ENCODE results near the gene ARSK.

DNA sequence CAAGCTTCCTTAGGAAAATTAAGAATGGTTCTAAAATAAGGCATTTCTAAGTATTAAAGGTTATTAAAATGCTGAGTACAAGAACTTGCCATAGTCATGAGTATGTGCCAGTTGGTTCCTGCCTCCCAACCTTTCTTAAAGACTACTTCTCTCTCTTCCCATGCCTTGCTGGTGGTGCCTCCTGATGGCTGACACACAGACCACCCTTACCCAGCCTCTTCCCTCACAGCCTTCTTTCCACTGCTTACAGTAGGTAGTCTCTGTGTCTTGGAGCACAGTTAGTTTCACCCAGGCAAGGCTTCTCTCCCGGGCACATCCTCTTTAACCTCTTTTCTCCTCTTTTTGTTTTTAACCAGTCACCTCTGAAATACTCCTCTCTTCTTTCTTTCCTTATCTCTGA, 44.4 kb downstream of the ARSK start:
- TF ChIP-seq, protein P1, sequence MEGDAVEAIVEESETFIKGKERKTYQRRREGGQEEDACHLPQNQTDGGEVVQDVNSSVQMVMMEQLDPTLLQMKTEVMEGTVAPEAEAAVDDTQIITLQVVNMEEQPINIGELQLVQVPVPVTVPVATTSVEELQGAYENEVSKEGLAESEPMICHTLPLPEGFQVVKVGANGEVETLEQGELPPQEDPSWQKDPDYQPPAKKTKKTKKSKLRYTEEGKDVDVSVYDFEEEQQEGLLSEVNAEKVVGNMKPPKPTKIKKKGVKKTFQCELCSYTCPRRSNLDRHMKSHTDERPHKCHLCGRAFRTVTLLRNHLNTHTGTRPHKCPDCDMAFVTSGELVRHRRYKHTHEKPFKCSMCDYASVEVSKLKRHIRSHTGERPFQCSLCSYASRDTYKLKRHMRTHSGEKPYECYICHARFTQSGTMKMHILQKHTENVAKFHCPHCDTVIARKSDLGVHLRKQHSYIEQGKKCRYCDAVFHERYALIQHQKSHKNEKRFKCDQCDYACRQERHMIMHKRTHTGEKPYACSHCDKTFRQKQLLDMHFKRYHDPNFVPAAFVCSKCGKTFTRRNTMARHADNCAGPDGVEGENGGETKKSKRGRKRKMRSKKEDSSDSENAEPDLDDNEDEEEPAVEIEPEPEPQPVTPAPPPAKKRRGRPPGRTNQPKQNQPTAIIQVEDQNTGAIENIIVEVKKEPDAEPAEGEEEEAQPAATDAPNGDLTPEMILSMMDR (IDR thresholded peaks at IDR 0.05): no peak
- TF ChIP-seq POLR2A (IDR thresholded peaks at IDR 0.05): no peak
- TF ChIP-seq POLR2AphosphoS5 (IDR thresholded peaks at IDR 0.05; ENCODE audit: insufficient read depth in 1 of 2, low read depth in 1 of 2): no peak
